NB4 (cell line): ENCODE measurements around the gene GRHL1.

Experiments used
- MAX ChIP-seq: IDR thresholded peaks from 2 replicates; pipeline ENCODE4 v1.6.1; 2011; ENCODE audit warnings: low read depth, low read length
- POLR2A ChIP-seq: IDR thresholded peaks from 2 replicates; pipeline ENCODE4 v1.6.1; 2011; ENCODE audit warnings: mild to moderate bottlenecking; ENCODE audit not compliant: insufficient read length; ENCODE audit errors: extremely low read depth

- no peak for TF ChIP-seq MAX
- no peak for TF ChIP-seq POLR2A
These were observed 88.3 kb downstream of the GRHL1 start for GRCh38 chr2:10039658-10040410.
